Esophagus muscularis mucosa (tissue), 3 donors: ENCODE data around the gene ATP5F1A.

Experiments used
- EP300 ChIP-seq: sonication (generic); formaldehyde crosslinking; IDR thresholded peaks from one replicate; pipeline ENCODE4 v1.6.1; 2017; ENCODE audit warnings: antibody characterized with exemption
- TF ChIP-seq, protein P1 (sequence below), 3 experiments: fragments of 200-600 bp in 2 of 3; fragments of 450-650 bp in 1 of 3; sonication (generic) in 2 of 3; IDR thresholded peaks; one replicate each; pipeline ENCODE4 v1.5.1; 2017 to 2019; ENCODE audit warnings: antibody characterized with exemption in 3 of 3, mild to moderate bottlenecking in 2 of 3, moderate library complexity in 1 of 3

DNA sequence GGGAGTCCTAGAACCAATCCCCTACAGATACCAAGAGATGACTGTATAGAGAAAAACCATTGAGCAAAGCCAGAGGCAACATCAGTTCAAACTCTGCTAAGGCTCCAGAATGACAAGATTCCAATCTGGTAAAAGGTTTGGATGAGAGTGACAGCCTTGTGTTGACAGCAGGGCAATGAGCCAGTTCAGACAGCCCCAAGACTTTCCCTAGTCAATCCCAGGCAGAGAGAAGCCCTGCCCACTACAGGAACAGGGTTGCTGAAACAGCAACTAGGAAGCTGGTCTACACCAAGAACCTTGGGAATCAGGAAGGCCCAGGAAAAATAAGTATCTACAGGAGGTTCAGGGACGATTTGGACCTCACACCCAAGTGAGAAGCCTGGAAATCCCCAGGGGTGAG is 29.3 kb downstream of the ATP5F1A start:
- TF ChIP-seq, protein P1, sequence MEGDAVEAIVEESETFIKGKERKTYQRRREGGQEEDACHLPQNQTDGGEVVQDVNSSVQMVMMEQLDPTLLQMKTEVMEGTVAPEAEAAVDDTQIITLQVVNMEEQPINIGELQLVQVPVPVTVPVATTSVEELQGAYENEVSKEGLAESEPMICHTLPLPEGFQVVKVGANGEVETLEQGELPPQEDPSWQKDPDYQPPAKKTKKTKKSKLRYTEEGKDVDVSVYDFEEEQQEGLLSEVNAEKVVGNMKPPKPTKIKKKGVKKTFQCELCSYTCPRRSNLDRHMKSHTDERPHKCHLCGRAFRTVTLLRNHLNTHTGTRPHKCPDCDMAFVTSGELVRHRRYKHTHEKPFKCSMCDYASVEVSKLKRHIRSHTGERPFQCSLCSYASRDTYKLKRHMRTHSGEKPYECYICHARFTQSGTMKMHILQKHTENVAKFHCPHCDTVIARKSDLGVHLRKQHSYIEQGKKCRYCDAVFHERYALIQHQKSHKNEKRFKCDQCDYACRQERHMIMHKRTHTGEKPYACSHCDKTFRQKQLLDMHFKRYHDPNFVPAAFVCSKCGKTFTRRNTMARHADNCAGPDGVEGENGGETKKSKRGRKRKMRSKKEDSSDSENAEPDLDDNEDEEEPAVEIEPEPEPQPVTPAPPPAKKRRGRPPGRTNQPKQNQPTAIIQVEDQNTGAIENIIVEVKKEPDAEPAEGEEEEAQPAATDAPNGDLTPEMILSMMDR (IDR thresholded peaks at IDR 0.05) = no peak
- no peak for TF ChIP-seq EP300
